ENCODE data around the gene LATS2.
A peak's percentile ranks its signal among the peaks of the same experiment; 100 is the strongest.

The LATS2 gene

GRCh38 chr13:20994441-20994821, 67.0 kb downstream of the LATS2 start:
- TF ChIP-seq POLR2AphosphoS5 (IDR thresholded peaks at IDR 0.05; ENCODE audit: low read depth) (no peak), REST (IDR thresholded peaks at IDR 0.05; ENCODE audit: insufficient replicate concordance, low read depth) (no peak), SPI1 (IDR thresholded peaks at IDR 0.05; ENCODE audit: borderline replicate concordance, low read depth) (no peak), GABPA (IDR thresholded peaks at IDR 0.05; ENCODE audit: low read depth) (no peak), CTCF (IDR thresholded peaks at IDR 0.05; ENCODE audit: insufficient read depth, low read length) (no peak)
- no peak overlapping the region for H3K4me3 ChIP-seq (replicated peaks; ENCODE audit: insufficient read depth, low read length)
- H3K27ac ChIP-seq (replicated peaks): peak overlapping the region; percentile 80
- H3K27me3 ChIP-seq (ENCODE audit: insufficient read depth, poor library complexity, severe bottlenecking): no peaks in the 10 kb centered on the region
- DNase-seq (ENCODE audit: low read depth in 1 of 2, low spot score in 1 of 2): no peak

GRCh38 chr13:20993661-20994440, 67.5 kb downstream of the LATS2 start:
- H3K27ac ChIP-seq (replicated peaks): peak overlapping the region; percentile 80
- no peak overlapping the region for H3K4me3 ChIP-seq (replicated peaks; ENCODE audit: insufficient read depth, low read length)
- peak; percentile 94 to 99 for DNase-seq (ENCODE audit: low read depth in 1 of 2, low spot score in 1 of 2)
- TF ChIP-seq GABPA (IDR thresholded peaks at IDR 0.05; ENCODE audit: low read depth) (no peak), CTCF (IDR thresholded peaks at IDR 0.05; ENCODE audit: insufficient read depth, low read length) (no peak), REST (IDR thresholded peaks at IDR 0.05; ENCODE audit: insufficient replicate concordance, low read depth) (peak; percentile 59), POLR2AphosphoS5 (IDR thresholded peaks at IDR 0.05; ENCODE audit: low read depth) (peak; percentile 85), SPI1 (IDR thresholded peaks at IDR 0.05; ENCODE audit: borderline replicate concordance, low read depth) (peak; percentile 37; the same call in 1 of the 2 replicates)
- no peaks in the 10 kb centered on the region for H3K27me3 ChIP-seq (ENCODE audit: insufficient read depth, poor library complexity, severe bottlenecking)

- H3K27ac ChIP-seq (replicated peaks): peak overlapping the region; percentile 80
- H3K27me3 ChIP-seq (ENCODE audit: insufficient read depth, poor library complexity, severe bottlenecking): no peaks in the 10 kb centered on the region
- no peak overlapping the region for H3K4me3 ChIP-seq (replicated peaks; ENCODE audit: insufficient read depth, low read length)
- TF ChIP-seq POLR2AphosphoS5 (IDR thresholded peaks at IDR 0.05; ENCODE audit: low read depth) (no peak), GABPA (IDR thresholded peaks at IDR 0.05; ENCODE audit: low read depth) (no peak), CTCF (IDR thresholded peaks at IDR 0.05; ENCODE audit: insufficient read depth, low read length) (no peak)
- DNase-seq (ENCODE audit: low read depth in 1 of 2, low spot score in 1 of 2): no peak
Measured at GRCh38 chr13:20993211-20993610, 68.2 kb downstream of the LATS2 start.
